Fibroblast of the aortic adventitia (primary cell): ENCODE data around the gene F10. TPM values are rescaled to one million over a fixed set of nuclear protein-coding genes. Genes with fewer than 3 reads are reported as not detected.

Source experiments
- DNase-seq: peaks from one replicate; pipeline ENCODE4 v3.0.0-alpha.2; 2010; ENCODE audit warnings: low read depth
- H3K4me3 ChIP-seq: 2 replicates; pipeline ENCODE4 v1.5.1; 2011; ENCODE audit warnings: low read depth, mild to moderate bottlenecking, control low read depth, low read length, moderate library complexity
- total RNA-seq: library from RNA; depleted of rRNA; stranded (reverse); fragments of >200 nt; gene quantifications from 2 replicates; pipeline ENCODE4 v1.2.3, GENCODE V29; 2012; ENCODE audit warnings: low replicate concordance
- TF ChIP-seq, protein P1 (sequence below): IDR thresholded peaks from 2 replicates; pipeline ENCODE4 v1.5.1; 2011; ENCODE audit warnings: mild to moderate bottlenecking, low read length, control low read depth, inconsistent platforms; ENCODE audit not compliant: insufficient read depth

Gene F10
- total RNA-seq, 1 donor: 12.6 TPM

DNA sequence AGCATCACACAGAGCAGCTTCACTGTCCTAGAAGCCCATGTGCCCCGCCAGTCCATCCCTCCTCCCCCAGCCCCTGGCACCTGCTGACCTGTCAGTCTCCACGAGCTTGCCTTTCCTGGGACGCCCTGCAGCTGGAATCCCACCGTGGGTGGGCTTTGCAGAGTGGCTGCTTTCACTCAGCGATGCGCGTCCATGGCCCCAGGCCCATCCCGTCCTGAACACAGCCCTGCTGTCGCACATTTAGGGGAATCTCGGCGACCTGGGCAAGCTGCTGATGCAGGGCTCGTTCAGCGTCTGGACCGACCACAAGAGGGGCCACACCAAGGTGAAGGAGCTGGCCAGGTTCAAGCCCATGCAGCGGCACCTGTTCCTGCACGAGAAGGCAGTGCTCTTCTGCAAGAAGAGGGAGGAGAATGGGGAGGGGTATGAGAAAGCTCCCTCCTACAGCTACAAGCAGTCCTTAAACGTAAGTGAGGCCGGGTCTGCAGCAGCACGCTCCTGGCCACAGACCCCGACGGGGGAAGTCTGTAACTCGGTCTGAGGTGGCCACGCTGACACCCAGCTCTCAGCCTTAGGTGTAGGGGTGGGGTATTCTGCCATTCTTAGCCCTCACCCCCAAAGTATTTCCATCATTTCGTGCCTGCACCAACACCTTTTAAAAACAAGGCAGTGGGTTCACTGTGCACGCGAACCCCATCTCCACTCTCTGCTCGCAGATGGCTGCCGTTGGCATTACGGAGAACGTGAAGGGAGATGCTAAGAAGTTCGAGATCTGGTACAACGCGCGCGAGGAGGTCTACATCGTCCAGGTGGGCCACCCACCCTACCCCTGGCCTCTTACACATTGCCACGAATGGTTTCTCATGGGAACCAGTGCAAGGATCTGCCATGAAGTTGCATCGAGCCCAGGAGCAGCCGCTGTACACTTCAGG, 35.3 kb upstream of the F10 start:
- DNase-seq: no peak
- H3K4me3 ChIP-seq: no peak overlapping the region
- TF ChIP-seq, protein P1, sequence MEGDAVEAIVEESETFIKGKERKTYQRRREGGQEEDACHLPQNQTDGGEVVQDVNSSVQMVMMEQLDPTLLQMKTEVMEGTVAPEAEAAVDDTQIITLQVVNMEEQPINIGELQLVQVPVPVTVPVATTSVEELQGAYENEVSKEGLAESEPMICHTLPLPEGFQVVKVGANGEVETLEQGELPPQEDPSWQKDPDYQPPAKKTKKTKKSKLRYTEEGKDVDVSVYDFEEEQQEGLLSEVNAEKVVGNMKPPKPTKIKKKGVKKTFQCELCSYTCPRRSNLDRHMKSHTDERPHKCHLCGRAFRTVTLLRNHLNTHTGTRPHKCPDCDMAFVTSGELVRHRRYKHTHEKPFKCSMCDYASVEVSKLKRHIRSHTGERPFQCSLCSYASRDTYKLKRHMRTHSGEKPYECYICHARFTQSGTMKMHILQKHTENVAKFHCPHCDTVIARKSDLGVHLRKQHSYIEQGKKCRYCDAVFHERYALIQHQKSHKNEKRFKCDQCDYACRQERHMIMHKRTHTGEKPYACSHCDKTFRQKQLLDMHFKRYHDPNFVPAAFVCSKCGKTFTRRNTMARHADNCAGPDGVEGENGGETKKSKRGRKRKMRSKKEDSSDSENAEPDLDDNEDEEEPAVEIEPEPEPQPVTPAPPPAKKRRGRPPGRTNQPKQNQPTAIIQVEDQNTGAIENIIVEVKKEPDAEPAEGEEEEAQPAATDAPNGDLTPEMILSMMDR: no peak

DNA sequence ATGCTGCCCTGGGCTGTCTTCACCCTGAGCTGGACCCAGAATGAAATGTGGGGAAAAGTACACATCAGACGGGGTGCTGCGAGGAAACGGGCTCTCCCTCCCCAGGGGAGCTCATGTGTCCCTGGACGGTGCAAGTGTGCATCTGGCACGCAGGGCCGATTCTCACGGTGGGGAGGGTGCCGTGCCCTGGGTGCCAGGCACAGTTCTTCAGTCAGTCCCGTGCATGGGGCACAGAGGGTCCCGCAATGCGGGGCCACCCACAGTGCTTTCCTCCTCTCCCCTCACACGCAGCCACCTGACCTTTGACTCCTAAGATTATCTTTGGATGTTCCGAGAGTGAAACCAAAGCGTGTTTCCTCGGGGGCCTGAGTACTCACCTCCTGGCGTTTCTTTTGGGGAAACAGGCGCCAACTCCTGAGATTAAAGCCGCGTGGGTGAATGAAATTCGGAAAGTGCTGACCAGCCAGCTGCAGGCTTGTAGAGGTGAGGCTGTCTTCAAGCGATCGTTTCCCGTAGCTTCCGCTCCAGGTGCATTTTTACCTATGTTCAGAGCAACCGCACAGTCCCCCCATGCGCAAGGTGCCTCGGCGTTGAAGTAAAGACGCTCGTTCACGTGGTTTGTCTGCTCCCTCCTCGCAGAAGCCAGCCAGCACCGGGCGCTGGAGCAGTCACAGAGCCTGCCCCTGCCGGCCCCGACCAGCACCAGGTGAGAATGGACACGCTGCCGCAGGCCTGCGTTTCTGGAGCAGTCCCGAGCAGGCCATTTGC, 34.5 kb upstream of the F10 start:
- TF ChIP-seq, protein P1: no peak
- no peak for DNase-seq
- no peak overlapping the region for H3K4me3 ChIP-seq

DNA sequence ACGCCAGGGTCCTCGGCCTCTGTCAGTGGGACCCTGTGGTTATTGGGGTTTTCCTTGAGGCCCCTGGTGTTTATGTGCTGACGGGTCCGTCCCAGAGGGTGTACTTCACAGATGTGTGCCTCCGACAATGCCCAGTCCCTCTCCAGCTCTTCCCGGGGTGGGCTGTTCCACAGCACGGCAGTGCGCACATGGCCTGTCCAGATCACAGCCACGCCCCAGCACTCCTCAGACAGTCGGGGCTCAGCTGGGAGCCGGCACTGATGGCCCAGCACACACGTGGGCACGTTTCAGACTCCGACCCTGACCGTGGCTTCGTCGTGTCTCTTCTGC, 33.9 kb upstream of the F10 start:
- TF ChIP-seq, protein P1: no peak
- H3K4me3 ChIP-seq: no peak overlapping the region
- no peak for DNase-seq

DNA sequence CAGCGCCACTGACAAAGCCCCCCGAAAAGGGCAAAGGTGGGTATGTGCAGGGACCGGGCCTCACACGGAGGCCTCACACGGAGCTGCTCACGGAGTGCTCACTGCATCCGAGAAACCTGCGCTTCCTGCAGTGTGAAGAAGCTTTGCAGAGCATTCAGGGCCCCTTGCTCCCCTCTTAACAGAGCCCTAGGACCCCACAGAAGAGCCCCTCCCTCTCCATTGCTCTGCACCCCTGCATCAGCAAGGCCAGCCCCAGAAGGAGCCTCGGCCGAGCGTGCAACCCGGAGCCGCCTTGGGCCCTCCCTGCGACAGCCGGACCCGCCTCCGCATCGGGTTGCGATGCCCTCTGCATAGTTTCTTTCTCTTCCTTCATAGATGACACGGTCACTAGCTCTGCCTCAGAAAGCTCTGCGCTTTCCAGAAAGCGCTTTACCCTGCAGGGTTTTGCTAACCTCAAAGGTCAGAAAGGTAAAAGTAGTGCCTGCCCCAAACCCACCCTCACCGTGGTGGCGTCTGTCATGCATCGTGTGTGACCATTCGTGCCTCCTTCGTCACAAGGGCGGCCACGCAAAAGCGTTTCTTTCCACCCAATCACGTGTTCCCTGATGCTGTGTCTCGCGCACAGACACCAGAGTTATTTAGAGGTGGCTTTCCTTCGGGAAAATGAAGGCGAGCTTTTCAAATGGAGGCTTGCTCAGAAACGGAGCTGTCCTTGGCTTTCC, 32.7 kb upstream of the F10 start:
- TF ChIP-seq, protein P1: no peak
- no peak for DNase-seq
- no peak overlapping the region for H3K4me3 ChIP-seq

DNA sequence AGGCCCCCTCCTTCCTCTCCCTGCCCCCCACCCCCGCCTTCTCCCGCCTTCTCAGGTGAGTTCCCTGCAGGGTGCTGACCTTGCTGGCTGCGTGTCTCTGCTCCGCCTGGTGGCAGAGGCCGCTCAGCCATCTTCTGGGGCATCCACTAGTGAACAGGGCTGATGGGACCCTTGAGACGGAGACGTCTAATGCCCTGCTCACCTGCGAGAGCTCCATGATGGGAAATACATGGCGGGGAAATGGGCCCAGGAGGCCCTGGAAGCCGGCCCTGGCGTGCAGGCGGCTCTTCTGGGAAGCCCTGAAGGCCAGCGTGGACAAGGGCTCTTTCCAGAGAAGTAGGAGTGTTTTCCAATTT, 32.2 kb upstream of the F10 start:
- no peak for DNase-seq
- TF ChIP-seq, protein P1: no peak
- no peak overlapping the region for H3K4me3 ChIP-seq

DNA sequence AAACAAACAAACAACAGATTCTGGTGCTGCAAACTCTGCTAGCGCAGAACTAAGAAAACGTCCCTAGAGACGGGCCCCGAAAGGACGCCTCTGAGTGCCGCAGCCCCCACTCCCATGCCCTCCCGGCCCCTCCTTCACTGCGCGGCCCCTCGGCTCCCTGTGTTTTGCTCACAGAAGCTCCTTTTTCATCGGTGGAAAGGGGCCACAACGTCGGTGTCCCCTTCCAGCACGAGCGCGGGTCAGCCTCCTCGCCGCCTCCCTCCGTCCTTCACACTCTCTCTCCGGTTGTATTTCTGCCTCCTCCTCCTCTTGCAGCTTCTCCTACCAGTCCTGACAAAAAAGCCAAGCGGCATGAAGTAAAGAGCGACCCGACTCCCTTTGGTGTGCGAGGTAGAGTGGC, 31.8 kb upstream of the F10 start:
- no peak for DNase-seq
- no peak overlapping the region for H3K4me3 ChIP-seq
- TF ChIP-seq, protein P1: no peak
